ENCODE data around the gene RPN2. TPM values are rescaled to one million over a fixed set of nuclear protein-coding genes. Genes with fewer than 3 reads are reported as not detected.
"Not testable (repeated sequence)": the region's sequence is repeated elsewhere in the genome, so short reads cannot be mapped to it uniquely, and the experiment has no call there.

RPN2 gene
- 260 and 273 TPM in 2 replicates for total RNA-seq (2014; rRNA removed)
- polyA plus RNA-seq (2012): 133 TPM

DNA sequence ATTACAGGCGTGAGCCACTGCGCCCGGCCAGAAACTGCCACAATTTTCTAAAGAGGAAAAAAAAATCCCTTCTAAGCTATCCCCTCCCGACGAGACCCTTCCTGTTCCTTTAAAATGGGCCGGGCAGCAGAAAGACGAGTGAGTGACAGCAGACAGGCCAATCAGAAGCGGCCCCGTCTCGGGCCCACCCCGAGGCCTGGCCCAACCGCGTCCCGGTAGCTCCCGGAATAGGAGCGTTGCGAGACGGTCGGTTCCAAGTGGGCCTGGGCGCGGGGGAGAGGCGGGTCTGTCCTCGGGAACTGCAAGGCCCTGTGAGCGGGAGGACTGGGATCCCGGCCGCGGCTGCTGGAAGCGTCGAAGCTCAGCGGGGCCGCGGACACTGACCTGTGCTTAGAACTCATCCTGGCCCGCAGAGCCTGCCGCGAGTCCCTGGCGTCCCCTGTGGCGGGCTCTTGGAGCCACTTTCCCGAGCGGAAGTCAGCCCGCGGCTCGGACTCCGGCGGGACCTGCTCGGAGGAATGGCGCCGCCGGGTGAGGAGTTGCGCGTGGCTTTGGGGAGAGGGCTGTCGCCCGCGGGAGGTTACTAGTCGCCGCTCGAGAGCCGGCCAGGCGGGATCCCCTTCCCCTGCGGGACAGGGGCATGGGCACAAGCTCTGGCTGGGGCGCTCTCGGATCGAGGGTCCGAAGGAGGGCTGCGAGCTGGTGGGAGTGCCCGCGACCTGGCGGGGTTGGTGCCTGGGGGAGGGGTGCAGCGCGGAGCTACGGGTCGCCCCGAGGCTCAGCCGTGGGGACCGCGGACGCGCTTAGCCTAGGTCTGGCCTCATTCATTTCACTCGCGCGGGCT is at the start of gene RPN2, which contains the start of gene MROH8:
RPN2 (plus strand) TSS at position 492 of the 844 bp plus-strand sequence; CDS start at position 519, 27 bp downstream.
MROH8 (minus strand) TSS at position 710 of the 844 bp plus-strand sequence.
- DNase-seq (ENCODE audit: low read depth): peak; percentile 96

DNA sequence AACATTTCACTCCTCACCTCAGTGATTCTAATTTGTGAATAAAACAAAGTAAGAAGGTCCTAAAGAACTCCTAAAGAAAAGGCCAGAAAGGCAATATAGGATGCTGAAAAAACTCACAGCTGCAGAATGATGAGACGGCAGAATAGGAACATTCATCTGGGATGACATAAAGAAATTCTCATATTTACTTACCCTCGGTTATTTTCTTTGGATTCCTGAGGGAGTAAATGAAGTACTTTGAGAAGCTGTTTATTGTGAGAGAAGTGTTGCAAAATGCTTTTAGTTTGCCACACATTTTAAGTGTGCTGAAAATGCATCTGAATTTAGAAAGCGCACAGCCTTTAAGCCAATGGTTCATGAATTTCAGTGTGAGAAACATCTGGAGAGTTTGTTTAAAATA is 47.6 kb upstream of the RPN2 start:
- peak; percentile 23 for DNase-seq (ENCODE audit: low read depth)

DNA sequence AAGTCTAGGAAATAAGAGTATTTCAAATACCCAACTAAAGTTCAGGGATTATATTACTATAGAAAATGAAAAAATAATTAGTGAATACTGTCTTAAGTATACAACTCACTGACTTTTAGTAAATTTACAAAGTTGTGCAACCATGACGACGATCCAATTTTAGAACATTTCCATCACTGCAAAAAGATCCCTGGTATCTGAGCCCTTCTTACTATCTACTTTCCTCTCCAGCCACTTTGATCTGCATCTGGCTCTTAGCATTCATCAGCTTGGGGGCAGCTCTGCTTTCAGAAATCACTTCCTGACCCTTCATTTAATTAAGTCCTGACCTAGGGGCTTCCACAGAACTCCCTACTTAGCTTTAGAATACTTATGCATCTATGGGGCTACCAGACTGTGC is 45.2 kb upstream of the RPN2 start:
- DNase-seq (ENCODE audit: low read depth): no peak

DNA sequence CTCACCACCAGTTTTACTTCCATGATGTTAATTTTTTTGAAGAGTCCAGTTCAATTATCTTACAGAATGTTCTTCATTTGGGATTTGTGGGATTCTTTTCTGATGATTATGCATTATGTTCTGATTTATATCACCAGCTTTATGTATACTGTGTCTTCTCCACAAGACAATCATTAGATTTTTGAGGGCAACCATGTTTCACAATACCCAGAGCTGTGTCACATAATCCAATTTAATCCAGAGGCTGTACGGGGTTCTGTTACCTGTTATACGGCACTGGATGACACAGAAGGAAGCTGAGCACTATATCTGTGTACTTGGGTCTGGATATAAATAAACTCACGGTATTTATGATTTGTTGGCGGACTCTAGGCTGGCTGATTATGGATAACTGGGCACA is 41.6 kb upstream of the RPN2 start:
- DNase-seq (ENCODE audit: low read depth): no peak

DNA sequence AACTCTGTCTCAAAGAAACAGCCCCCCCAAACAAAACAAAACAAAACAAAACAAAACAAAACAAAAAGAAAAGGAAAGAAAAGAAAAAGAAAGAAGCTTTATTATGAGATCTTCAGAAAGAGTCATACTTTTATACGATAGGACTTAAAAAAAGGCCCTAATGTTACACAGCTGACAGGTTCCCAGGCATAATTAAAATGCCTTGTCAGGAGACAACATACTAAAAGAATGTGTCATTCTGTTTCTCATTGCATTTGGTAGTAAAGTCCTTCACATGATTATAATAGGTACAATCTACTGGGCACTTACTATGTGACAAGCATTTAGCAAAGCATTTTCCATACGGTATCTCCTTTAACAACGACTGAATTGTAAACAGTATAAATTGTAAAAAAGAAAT is 36.4 kb upstream of the RPN2 start:
- no peak for DNase-seq (ENCODE audit: low read depth)

DNA sequence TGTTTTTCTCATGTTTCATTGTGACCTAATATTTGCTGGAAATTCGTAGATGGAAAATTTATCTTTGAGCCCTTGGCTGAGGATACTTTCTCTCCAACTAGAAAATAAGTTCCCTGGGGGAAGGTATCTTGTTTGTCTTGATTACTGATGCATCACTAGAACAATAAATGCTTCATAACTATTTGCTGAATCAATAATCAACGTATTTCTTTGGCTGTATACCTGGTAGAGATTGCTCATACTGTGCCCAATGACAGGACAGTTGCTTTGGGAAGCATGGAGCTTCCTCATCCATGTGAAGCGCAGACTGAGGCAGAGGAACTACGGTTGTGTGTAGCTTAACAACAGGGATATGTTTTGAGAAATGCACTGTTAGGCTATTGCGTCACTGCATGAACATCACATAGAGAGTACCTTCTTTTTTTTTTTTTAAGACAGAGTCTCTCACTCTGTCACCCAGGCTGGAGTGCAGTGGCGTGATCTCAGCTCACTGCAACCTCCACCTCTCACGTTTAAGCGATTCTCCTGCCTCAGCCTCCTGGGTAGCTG is 34.2 kb upstream of the RPN2 start:
- no peak for DNase-seq (ENCODE audit: low read depth)

DNA sequence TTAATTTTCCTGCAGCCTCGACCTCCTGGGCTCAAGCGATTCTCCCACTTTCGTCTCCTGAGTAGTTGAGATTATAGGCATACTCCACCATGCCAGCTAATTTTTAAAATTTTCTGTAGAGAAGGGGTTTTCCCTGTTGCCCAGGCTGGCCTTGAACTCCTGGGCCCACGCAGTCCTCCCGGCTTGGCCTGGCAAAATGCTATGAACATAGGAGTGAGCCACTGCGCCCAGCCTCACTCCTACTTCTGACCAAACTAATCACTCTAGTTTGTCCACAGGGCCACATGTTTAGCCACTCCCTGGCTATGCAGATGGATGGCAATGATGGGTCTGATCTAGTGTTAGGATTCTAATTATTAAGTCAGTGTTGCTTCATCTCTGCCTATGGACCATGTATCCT is 31.9 kb upstream of the RPN2 start:
- DNase-seq (ENCODE audit: low read depth): no peak

DNA sequence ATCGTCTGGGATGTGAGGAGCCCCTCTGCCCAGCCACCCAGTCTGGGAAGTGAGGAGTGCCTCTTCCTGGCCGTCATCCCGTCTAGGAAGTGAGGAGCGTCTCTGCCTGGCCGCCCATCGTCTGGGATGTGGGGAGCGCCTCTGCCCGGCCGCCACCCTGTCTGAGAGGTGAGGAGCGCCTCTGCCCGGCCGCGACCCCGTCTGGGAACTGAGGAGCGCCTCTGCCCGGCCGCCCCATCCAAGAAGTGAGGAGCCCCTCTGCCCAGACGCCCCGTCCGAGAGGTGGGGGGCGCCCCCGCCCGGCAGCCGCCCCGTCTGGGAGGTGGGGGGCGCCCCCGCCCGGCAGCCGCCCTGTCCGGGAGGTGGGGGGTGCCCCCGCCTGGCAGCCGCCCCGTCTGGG is 28.3 kb upstream of the RPN2 start:
- not testable (repeated sequence) for DNase-seq (ENCODE audit: low read depth)

DNA sequence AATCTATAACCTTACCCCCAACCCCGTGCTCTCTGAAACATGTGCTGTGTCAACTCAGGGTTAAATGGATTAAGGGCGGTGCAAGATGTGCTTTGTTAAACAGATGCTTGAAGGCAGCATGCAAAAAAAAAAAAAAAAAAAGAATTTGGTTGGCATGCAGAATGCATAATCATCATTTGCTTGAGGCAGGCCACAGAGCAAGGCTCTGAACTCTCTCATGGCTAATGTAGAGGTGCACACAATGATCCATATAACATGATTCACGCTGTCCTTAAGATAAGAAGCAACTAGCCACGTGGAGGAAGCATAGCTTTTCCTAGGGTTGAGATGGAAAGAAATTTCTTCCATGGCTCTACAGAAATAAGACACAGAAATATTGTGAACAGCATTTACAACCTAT is 27.6 kb upstream of the RPN2 start:
- DNase-seq (ENCODE audit: low read depth): no peak

DNA sequence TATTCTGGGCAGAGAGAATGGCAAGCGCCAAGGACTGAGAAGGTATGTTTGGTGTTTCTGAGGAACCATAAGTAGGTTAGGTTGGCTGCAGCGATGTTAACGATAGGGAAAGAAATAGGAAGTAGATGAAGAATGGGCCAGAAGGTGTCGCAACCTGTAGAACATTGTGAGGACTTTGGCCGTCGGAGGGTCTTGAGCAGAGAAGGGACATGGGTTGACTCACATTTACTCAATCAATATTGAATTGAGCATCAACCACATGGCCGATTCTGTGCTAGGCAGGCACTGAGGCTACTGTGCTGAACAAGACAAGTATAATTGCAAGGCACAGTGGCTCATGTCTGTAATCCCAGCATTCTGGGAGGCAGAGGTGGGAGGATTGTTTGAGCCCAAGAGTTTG is 26.8 kb upstream of the RPN2 start:
- no peak for DNase-seq (ENCODE audit: low read depth)

DNA sequence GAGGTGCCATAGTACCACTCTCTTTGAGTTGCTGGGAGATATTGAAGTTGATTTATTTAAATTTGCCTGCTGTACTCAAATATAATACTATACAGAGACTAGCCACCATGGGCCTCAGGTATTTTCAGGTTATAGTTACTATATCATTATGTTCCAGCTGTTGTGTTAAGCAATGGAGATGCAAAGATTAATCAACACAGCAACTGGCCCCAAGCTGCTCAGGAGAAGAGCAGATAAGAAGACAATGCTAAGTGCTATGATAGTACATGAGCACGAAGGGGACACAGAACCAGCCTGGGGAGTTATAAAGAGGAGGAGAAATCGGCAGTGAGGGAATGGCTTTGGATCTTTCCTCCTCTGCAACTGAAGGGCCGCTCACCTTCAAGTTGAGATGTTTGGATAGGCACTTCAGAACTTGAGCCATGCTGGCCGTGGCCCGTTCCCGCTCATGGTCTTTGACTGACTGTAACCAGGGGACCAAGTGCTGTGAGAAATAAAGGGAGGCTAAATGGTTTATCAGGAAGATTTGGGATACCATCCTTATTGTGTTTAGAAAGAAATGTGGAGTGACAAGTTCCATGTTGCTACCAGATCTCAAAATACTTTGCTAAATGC is 24.3 kb upstream of the RPN2 start:
- DNase-seq (ENCODE audit: low read depth): no peak

DNA sequence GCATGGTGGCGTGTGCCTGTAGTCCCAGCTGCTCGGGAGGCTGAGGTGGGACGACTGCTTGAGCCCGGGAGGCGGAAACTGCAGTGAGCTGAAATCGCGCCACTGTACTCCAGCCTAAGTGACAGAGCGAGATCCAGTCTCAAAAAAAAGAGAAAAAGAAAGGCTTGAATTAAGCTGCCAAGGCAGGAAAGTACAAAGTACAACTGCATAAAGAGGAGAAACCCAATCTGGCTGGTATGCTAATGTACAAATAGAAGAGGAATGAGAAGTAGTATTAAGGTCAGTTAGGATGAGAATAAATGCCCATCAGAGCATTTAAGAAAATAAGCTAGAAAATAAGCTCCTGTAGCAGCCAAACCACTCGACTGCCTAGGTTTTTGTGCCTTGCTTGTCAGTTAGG is 23.1 kb upstream of the RPN2 start:
- no peak for DNase-seq (ENCODE audit: low read depth)

DNA sequence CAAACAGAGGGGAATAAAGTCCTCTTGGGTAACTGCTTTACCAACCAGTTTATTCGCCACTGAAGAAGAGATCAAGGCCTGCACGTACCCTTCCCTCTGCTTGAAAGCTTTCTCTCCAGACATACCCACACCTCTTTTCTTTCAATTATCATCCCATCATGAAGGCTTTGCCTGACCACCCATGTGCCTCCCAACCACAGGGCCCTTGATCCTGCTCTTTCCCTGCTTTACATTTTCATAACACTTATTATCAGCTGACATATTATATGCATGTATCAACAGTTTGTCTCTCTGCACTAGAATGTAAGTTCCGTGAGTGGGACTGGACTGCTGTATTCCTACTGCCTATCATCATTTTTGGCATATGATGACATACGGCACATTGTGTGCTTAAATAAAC is 20.9 kb upstream of the RPN2 start:
- no peak for DNase-seq (ENCODE audit: low read depth)

DNA sequence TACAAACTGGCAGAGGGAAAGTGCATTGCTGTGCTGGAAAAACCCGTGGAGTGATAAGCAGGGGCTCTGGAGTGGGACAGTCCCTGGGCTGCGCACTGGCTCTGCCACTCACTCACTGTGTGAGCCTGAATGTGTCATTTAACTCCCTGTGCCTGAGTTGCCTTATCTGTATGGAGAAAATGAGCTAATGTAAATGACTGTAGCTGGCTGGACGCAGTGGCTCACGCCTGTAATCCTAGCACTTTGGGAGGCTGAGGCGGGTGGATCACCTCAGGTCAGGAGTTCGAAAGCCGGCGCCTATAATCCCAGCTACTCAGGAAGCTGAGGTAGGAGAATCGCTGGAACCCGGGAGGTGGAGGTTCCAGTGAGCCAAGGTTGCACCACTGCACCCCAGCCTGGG is 18.4 kb upstream of the RPN2 start:
- DNase-seq (ENCODE audit: low read depth): no peak

DNA sequence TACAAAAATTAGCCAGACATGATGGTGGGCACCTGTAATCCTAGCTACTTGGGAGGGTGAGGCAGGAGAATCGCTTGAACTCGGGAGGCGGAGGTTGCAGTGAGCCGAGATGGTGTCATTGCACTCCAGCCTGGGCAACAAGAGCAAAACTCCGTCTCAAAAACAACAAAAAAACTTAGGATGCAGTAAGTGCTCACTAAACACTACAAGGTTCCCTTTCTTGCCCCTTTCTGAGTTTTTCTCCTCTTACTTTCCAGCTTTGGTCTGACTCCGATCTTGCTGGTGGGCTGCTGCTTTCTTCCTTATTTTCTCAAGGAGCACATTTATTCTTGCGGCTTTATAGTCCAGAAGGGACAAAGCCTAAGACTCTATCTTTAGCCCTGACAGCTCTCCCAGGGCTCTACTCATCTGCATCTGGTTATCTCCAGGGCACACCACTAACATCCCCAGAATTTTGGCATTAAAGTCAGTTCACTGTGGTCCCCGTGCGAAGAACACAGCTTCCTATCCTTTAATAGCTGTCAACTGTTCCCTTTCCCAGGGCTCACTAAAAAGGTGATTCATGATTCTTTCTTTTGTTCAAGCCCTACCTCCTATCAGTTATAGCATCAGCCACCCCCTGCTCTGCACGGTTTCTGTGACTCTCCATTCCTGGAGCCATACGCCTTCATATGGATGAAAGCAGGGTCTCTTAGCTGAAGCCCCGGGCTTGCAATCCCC is 17.1 kb upstream of the RPN2 start:
- no peak for DNase-seq (ENCODE audit: low read depth)

DNA sequence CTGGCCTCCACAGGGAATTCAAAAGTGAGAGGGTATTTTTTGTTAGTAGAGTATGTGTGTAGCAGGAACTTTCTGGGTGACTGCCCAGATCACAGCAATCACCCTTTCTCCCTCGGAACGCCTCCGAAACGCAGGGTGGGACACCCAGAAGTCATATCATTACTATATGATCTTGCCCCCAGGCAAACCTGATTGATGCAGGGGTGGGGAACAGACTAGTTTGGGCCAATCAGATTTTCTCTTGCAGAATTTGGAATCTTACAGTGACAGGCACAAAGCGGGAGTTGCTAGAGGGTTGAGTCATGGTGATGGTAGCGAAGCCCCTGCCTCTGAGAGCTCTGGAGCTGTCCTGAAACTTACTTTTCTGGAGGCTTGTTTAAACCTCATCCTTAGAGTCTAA is 16.5 kb upstream of the RPN2 start:
- no peak for DNase-seq (ENCODE audit: low read depth)

DNA sequence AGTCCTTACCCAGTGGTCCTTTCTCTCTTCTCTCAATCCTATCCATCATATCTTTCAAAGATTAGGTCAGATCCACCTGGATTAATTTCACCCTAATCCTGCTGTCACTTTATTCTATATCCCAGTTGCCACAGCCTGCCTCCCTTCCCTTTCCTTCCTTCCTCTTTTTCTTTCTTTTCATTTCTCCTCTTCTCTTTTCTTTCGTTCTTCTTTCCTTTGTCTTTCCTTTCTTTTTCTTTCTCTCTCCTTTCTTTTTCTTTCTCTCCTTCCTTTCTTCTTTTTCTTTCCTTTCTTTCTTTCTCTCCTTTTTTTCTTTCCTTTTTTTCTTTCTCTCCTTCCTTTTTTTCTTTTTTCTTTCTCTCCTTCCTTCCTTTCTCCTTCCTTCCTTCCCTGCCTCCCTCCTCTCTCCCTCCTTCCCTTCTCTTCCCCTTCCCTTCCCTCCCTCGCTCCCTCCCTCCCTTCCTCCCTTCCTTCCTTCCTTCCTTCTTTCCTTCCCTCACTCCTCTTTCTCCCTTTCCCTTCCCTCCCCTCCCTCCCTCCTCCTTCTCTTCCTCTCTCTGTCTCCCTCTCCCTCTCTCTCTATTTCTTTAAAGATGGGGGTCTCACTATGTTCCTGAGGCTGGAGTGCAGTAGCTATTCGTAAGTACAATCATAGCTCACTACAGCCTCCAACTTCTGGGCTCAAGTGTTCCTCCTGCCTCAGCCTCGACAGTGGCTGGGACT is 15.1 kb upstream of the RPN2 start:
- no peak for DNase-seq (ENCODE audit: low read depth)

DNA sequence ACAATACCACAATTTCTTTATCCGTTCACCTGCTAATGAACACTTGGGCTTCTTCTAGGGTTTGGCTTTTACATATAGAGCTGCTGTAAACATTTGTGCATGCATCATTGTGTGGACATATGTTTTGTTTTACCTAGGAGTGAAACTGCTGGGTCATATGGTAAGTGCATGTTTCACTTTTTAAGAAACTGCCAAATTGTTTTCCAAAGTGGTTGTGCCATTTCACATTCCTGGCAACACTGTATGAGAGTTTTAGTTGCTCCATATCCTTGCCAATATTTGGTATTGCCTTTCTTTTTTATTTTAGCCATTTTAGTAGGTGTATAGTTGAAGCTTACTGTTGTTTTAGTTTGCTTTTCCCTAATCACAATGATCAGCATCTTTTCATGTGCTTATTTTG is 14.1 kb upstream of the RPN2 start:
- no peak for DNase-seq (ENCODE audit: low read depth)

DNA sequence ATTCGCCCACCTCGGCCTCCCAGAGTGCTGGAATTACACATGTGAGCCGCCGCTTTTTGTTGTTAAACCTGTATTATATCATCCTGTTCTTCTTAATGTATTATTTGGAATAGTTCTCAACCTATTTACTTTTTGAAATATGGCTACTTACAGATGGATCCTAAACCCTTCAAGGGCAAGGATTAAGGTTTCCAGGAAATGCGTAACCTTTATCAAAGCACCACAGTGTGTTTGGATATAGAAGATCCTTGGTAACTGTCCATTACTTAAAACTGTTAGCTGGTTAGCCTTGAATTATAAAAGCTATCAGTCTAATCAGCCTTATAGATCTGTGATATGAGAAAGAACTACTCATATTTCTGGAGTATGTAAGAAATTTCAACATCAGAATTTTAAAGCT is 12.3 kb upstream of the RPN2 start:
- no peak for DNase-seq (ENCODE audit: low read depth)

DNA sequence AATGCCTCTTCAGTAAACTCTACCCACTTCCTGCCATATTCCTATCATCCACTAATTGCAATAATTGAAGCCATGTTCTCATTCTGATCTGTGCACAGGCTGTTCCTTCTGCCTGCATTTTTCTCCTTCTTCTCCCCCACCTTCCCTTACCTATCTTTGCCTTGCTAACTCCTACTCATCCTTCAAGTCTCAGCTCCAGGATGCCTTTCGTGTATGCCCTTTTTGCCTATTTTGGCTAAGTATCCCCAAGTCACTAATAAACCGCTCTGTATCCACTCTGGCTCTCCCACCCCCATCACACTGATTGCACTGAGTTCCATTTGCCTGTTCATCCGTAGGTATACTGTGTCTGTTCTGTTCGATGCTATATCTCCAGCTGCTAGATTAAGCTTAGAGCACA is 6.3 kb upstream of the RPN2 start:
- no peak for DNase-seq (ENCODE audit: low read depth)

DNA sequence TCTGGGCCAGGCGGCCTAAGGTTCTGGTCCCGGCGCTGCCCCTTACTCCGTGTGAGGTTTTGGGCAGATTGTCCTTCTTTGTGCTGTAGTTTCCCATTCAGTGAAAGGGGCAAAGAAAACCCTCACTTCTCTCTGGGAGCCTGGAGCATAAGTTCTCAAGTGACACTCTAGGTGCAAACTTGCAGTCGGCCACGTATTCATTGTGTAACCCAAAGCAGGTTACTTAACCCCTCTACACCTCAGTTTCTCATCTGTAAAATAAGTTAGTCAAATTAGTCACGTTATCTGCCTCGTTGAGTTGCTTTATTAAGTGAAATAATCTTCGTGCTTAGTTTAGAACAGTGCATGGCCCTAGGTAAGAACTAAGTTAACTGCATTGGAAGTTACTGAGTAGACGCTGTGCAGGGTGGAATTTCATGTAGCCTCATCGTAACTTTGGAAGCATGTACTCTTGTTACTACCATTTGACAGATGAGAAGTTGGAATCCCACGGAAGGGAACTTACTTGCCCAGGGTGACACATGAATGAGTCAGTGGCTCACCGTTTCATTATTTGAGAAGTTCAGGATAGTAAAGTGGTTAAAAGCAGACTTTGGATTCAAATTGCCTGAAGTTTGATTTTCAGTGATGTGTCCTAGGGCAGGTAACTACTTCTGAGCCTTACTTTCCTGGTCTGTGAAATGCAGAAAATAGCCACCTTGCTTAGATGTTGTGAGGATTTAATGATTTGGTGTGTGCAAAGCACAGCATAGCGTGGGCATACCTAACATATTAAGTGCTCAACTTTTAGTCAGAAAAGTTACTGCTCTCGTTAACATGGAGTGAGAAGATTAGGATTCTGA is 774 bp downstream of the RPN2 start:
- peak; percentile 67 for DNase-seq (ENCODE audit: low read depth)
